ENCODE results near the gene OSMR. TPM values are rescaled to one million over a fixed set of nuclear protein-coding genes. Genes with fewer than 3 reads are reported as not detected.

The OSMR gene
- total RNA-seq, 1 donor from 2014 or later = 0.07 TPM

DNA sequence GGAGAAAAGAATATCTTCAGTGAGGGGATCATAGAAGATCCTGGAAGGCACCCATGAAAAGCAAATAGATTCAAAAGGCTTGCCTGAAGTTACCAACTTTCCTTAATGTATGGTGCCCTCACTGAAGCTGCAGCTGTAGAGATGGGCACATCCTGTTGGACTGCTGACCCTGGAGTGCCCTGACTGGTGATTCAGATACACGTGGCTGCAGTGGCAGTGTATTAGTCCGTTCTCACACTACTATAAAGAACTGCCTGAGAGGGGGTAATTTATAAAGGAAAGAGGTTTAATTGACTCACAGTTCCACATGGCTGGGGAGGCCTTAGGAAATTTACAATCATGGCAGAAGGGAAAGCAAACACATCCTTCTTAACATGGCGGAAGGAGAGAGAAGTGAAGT, 80.3 kb downstream of the OSMR start:
- Mint-ChIP-seq H3K4me1 (ENCODE audit: low read depth) (no peaks in the 10 kb centered on the region), H3K9me3 (peaks cover 6% of the 10 kb centered on the region)
- intact Hi-C loops (cut with micrococcal nuclease) = no loop called here

DNA sequence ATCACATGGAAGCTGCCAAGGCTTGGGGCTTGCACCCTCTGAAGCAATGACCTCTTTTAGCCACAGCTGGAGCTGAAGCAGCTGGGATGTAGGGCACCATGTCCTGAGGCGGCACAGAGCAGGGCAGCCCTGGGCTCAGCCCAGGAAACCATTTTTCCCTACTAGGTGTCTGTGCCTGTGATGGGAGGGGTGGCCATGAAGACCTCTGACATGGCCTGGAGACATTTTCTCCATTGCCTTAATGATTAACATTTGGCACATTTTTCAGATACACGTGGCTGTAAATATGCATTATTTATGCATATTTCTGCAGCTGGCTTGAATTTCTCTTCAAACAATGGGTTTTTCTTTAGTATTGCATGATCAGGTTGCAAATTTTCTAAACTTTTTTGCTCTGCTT, 81.7 kb downstream of the OSMR start:
- intact Hi-C loops (cut with micrococcal nuclease) = no loop called here
- Mint-ChIP-seq H3K4me3 (ENCODE audit: low read depth) (no peak overlapping the region), H3K36me3 (ENCODE audit: low read depth) (no peaks in the 10 kb centered on the region), H3K4me1 (ENCODE audit: low read depth) (peaks cover 1% of the 10 kb centered on the region), H3K9me3 (peaks cover 6% of the 10 kb centered on the region), H3K27ac (no peak overlapping the region), H3K27me3 (ENCODE audit: low read depth) (peaks cover 28% of the 10 kb centered on the region)
- no peak for DNase-seq (ENCODE audit: low spot score)

More for the DNA sequence above, 80.3 kb downstream of the OSMR start:
- Mint-ChIP-seq H3K27me3 (ENCODE audit: low read depth) (peaks cover 31% of the 10 kb centered on the region), H3K27ac (no peak overlapping the region), H3K4me3 (ENCODE audit: low read depth) (no peak overlapping the region), H3K36me3 (ENCODE audit: low read depth) (no peaks in the 10 kb centered on the region)
- DNase-seq (ENCODE audit: low spot score) = no peak

DNA sequence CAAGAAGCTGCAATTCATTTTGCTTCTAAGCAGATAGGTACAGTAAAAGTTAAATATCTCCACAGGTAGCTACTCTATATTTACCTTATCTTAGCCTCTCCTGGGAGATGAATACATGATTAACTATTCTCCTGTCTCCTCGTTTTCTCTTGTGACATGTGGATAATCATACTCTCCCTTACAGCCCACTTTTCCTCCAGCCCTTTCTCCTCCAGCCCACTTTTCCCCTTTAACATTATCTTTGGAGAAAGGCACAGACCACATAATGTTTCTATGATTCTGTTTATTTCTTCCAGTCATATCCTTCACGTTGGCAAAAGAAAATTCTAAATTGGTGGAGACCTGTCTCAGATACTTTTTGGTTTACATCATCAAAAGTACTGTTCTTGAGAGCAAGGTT, 84.0 kb downstream of the OSMR start:
- no peak for DNase-seq (ENCODE audit: low spot score)
- Mint-ChIP-seq H3K4me3 (ENCODE audit: low read depth) (no peak overlapping the region), H3K27me3 (ENCODE audit: low read depth) (peaks cover 26% of the 10 kb centered on the region), H3K9me3 (peaks cover 6% of the 10 kb centered on the region), H3K27ac (no peak overlapping the region), H3K4me1 (ENCODE audit: low read depth) (peaks cover 1% of the 10 kb centered on the region), H3K36me3 (ENCODE audit: low read depth) (no peaks in the 10 kb centered on the region)
- intact Hi-C loops (cut with micrococcal nuclease) = no loop called here

DNA sequence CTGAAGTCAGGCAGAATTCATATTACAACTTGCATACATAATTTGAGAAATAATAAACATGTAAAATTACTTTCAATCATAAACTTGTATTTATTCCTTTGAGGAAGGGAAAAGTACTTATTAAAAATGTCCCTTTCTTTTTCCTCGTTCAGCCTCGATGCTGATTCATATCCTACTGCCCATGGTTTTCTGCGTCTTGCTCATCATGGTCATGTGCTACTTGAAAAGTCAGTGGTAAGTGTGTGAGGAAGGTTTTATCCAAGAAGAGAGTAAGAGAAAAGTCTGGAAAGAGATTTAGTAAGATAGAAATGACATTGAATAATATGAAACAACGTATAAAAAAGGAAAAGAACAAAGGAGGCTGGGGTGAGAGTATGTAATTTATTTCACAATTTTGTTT, 85.9 kb downstream of the OSMR start:
- intact Hi-C loops (cut with micrococcal nuclease) = no loop called here
- Mint-ChIP-seq H3K4me3 (ENCODE audit: low read depth) (no peak overlapping the region), H3K36me3 (ENCODE audit: low read depth) (peaks cover 4% of the 10 kb centered on the region)

DNA sequence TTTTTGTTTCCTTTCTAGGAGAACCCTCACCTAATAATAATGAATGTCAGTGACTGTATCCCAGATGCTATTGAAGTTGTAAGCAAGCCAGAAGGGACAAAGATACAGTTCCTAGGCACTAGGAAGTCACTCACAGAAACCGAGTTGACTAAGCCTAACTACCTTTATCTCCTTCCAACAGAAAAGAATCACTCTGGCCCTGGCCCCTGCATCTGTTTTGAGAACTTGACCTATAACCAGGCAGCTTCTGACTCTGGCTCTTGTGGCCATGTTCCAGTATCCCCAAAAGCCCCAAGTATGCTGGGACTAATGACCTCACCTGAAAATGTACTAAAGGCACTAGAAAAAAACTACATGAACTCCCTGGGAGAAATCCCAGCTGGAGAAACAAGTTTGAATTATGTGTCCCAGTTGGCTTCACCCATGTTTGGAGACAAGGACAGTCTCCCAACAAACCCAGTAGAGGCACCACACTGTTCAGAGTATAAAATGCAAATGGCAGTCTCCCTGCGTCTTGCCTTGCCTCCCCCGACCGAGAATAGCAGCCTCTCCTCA, 87.1 kb downstream of the OSMR start:
- peaks cover 1% of the 10 kb centered on the region for H3K4me1 Mint-ChIP-seq (ENCODE audit: low read depth)
- peaks cover 12% of the 10 kb centered on the region for H3K27me3 Mint-ChIP-seq (ENCODE audit: low read depth)
- H3K36me3 Mint-ChIP-seq (ENCODE audit: low read depth) = peaks cover 7% of the 10 kb centered on the region
- intact Hi-C loops (cut with micrococcal nuclease) = no loop called here
- no peak overlapping the region for H3K27ac Mint-ChIP-seq
- peaks cover 4% of the 10 kb centered on the region for H3K9me3 Mint-ChIP-seq
- no peak overlapping the region for H3K4me3 Mint-ChIP-seq (ENCODE audit: low read depth)
- no peak for DNase-seq (ENCODE audit: low spot score)

More for the DNA sequence above, 85.9 kb downstream of the OSMR start:
- Mint-ChIP-seq H3K27ac (no peak overlapping the region), H3K4me1 (ENCODE audit: low read depth) (peaks cover 1% of the 10 kb centered on the region), H3K9me3 (peaks cover 6% of the 10 kb centered on the region), H3K27me3 (ENCODE audit: low read depth) (peaks cover 13% of the 10 kb centered on the region)
- no peak for DNase-seq (ENCODE audit: low spot score)

DNA sequence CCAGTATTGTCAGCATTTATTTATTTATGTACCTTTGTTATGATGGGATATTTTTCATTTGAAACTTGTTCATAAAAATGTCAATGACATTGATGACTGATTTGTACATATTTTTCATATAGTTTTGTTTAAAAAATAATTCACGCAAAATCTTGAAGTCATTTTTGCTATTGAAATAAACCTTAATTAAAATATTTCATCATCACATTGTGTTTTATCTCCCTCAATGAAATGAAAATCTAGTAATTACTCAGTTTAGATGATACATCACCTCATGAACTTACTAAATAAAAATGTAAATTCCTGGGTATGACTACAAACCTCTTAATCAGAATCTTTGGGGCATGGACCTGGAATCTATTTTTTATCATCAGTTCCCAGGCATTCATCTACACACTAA, 89.6 kb downstream of the OSMR start:
- Mint-ChIP-seq H3K4me3 (ENCODE audit: low read depth) (no peak overlapping the region), H3K27ac (no peak overlapping the region), H3K27me3 (ENCODE audit: low read depth) (peaks cover 1% of the 10 kb centered on the region), H3K9me3 (no peaks in the 10 kb centered on the region), H3K36me3 (ENCODE audit: low read depth) (peaks cover 12% of the 10 kb centered on the region), H3K4me1 (ENCODE audit: low read depth) (peaks cover 2% of the 10 kb centered on the region)
- intact Hi-C loops (cut with micrococcal nuclease) = no loop called here
- no peak for DNase-seq (ENCODE audit: low spot score)

DNA sequence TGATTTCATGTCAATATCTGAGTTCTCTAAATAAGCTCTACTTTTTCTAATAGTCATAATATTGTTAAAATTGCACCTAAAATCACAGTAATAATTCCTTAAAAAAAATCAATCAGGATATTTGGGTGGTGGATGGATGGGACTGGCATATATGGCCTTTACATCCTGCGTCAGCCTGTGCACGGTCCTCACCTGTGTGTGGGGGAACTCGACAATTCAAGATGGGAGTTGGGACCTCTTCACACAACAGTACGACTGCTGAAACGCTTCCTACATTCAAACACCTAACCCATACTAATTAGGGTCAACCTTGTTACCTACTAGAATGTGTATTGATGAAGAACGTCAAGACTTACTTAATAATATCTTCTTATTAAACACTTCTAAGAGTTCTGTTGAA, 90.5 kb downstream of the OSMR start:
- Mint-ChIP-seq H3K4me1 (ENCODE audit: low read depth) (peaks cover 2% of the 10 kb centered on the region), H3K4me3 (ENCODE audit: low read depth) (no peak overlapping the region), H3K27me3 (ENCODE audit: low read depth) (no peaks in the 10 kb centered on the region), H3K9me3 (no peaks in the 10 kb centered on the region), H3K36me3 (ENCODE audit: low read depth) (peaks cover 14% of the 10 kb centered on the region), H3K27ac (no peak overlapping the region)
- intact Hi-C loops (cut with micrococcal nuclease) = no loop called here
- DNase-seq (ENCODE audit: low spot score) = no peak

DNA sequence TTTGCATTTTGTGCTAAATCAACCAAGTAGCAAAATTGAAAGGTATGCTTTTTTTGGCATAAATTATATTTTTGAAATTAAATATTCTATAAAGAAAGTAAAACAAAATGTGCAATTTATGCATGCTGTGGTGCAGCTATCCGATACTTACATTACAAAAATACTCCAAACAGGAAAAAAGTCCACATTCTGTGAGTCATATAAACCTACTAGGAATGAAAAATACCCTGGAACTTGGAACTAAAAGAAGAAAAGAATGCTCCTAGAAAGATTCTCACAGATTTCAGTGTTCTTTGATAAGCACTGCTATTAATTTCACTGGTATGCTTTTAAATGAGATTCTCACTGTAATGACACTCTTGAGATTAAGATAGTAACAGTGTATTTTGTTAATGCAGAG, 92.6 kb downstream of the OSMR start:
- Mint-ChIP-seq H3K36me3 (ENCODE audit: low read depth) (peaks cover 25% of the 10 kb centered on the region), H3K27ac (no peak overlapping the region), H3K9me3 (no peaks in the 10 kb centered on the region), H3K4me3 (ENCODE audit: low read depth) (no peak overlapping the region), H3K4me1 (ENCODE audit: low read depth) (peaks cover 4% of the 10 kb centered on the region), H3K27me3 (ENCODE audit: low read depth) (no peaks in the 10 kb centered on the region)
- no peak for DNase-seq (ENCODE audit: low spot score)
- intact Hi-C loops (cut with micrococcal nuclease) = no loop called here

- H3K4me3 Mint-ChIP-seq (ENCODE audit: low read depth) = no peak overlapping the region
- H3K27me3 Mint-ChIP-seq (ENCODE audit: low read depth) = no peaks in the 10 kb centered on the region
- intact Hi-C loops (cut with micrococcal nuclease) = no loop called here
- peaks cover 4% of the 10 kb centered on the region for H3K4me1 Mint-ChIP-seq (ENCODE audit: low read depth)
- H3K9me3 Mint-ChIP-seq = no peaks in the 10 kb centered on the region
- H3K27ac Mint-ChIP-seq = no peak overlapping the region
- peaks cover 25% of the 10 kb centered on the region for H3K36me3 Mint-ChIP-seq (ENCODE audit: low read depth)
- DNase-seq (ENCODE audit: low spot score) = no peak
Measured at GRCh38 chr5:38938973-38939372, 93.2 kb downstream of the OSMR start.

- Mint-ChIP-seq H3K9me3 (no peaks in the 10 kb centered on the region), H3K4me1 (ENCODE audit: low read depth) (peaks cover 4% of the 10 kb centered on the region), H3K36me3 (ENCODE audit: low read depth) (peaks cover 35% of the 10 kb centered on the region), H3K27ac (no peak overlapping the region), H3K27me3 (ENCODE audit: low read depth) (no peaks in the 10 kb centered on the region), H3K4me3 (ENCODE audit: low read depth) (no peak overlapping the region)
- DNase-seq (ENCODE audit: low spot score) = no peak
- intact Hi-C loops (cut with micrococcal nuclease) = no loop called here
Measured at GRCh38 chr5:38940230-38940858, 94.5 kb downstream of the OSMR start.

DNA sequence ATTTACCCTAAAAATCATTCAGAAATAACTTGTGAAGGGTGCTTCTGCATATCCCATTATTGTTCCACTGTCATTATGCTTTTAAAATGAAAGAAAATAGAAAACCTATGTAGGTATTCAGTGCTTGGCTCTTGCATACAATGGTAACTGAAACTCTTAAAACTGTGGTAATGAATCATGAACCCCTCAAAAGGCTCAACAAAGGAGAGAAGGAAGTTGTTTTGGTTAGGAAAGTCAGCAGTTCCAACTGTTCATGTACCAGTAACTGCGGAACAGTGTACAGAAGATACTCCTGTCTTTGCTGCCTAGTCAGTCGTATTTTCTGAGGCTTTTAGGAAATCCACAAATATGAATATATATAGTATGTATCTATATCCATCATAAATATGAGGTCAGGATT, 96.1 kb downstream of the OSMR start:
- intact Hi-C loops (cut with micrococcal nuclease) = no loop called here
- DNase-seq (ENCODE audit: low spot score) = no peak
- Mint-ChIP-seq H3K27me3 (ENCODE audit: low read depth) (no peaks in the 10 kb centered on the region), H3K36me3 (ENCODE audit: low read depth) (peaks cover 37% of the 10 kb centered on the region), H3K9me3 (no peaks in the 10 kb centered on the region), H3K27ac (no peak overlapping the region), H3K4me1 (ENCODE audit: low read depth) (peaks cover 8% of the 10 kb centered on the region), H3K4me3 (ENCODE audit: low read depth) (no peak overlapping the region)

DNA sequence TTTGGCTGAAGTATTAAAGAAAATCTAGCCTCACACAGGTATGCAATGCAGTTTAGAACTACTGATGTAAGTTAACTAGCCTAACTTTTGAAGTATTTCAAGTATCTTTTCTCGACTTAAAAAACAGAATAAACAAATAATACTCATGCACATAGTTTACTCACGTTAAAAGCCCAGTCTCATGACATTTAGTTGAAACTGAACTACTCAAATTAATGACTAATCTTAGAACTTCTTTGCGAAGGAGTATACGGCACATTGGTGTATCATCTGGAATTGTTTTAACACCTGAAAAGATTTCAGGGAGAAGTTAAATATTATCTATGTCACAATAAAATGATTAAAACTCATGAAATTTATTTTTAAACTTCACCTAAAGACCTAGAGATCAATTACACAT, 98.5 kb downstream of the OSMR start:
- no peak for DNase-seq (ENCODE audit: low spot score)
- H3K4me1 Mint-ChIP-seq (ENCODE audit: low read depth) = peaks cover 8% of the 10 kb centered on the region
- H3K9me3 Mint-ChIP-seq = no peaks in the 10 kb centered on the region
- intact Hi-C loops (cut with micrococcal nuclease) = no loop called here
- no peak overlapping the region for H3K4me3 Mint-ChIP-seq (ENCODE audit: low read depth)
- no peak overlapping the region for H3K27ac Mint-ChIP-seq
- no peaks in the 10 kb centered on the region for H3K27me3 Mint-ChIP-seq (ENCODE audit: low read depth)
- peaks cover 48% of the 10 kb centered on the region for H3K36me3 Mint-ChIP-seq (ENCODE audit: low read depth)

DNA sequence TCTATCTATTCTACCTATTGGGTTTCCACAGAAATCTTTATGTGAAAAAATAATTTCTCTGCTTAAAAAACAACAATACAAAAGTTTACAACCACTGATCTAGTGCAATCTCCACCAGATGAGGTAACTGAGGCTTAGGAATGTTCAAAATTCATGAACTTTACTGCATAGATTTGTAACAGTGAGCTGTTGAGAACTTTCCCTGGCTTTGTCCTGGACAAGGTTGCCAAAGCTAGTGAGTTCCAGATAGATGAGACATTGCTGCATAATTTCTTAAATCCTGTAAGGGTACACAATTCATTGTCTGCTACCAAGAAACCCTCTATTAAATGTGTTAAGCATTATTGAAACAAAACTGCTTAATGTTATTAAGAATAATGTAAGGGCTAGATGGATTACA, 102.7 kb downstream of the OSMR start:
- Mint-ChIP-seq H3K4me3 (ENCODE audit: low read depth) (no peak overlapping the region), H3K27ac (no peak overlapping the region), H3K9me3 (no peaks in the 10 kb centered on the region), H3K36me3 (ENCODE audit: low read depth) (peaks cover 61% of the 10 kb centered on the region), H3K27me3 (ENCODE audit: low read depth) (no peaks in the 10 kb centered on the region), H3K4me1 (ENCODE audit: low read depth) (peaks cover 4% of the 10 kb centered on the region)
- intact Hi-C loops (cut with micrococcal nuclease) = no loop called here
- no peak for DNase-seq (ENCODE audit: low spot score)

All from activated T-helper 2 cell treated with anti-CD3 and anti-CD28 coated beads, Interferon-gamma antibody, Interleukin-2, Interleukin-4, amounts not matched to agents 10 μg/mL and 5 μg/mL and 100 μg/mL, durations not matched to agents 14 hours and 24 hours and 36 hours (primary cell).